HG03575 (cell line): ENCODE measurements around the gene IL20.
"Not testable (repeated sequence)": the region's sequence is repeated elsewhere in the genome, so short reads cannot be mapped to it uniquely, and the experiment has no call there.

Experiments used
- ATAC-seq: cut with Tn5 transposase; IDR thresholded peaks from one replicate; pipeline ENCODE4 v1.9.1; 2021; ENCODE audit not compliant: unreplicated experiment, insufficient number of reproducible peaks, low FRiP score; ENCODE audit errors: extremely low read depth

The IL20 gene

DNA sequence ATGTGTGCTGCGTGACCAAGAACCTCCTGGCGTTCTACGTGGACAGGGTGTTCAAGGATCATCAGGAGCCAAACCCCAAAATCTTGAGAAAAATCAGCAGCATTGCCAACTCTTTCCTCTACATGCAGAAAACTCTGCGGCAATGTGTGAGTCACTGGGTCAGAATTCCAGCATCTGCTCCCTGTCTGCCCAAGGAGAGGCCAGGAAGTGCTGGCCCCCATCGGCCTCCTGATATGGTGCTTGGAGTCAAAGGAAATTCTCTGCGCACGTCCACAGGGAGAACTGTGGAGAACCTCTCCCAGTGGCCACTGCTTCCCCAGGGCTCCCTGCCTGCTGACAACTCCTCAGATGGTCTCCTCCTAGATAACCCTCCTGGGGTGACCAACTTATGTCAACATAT, 25.6 kb upstream of the IL20 start:
- no peak for ATAC-seq

DNA sequence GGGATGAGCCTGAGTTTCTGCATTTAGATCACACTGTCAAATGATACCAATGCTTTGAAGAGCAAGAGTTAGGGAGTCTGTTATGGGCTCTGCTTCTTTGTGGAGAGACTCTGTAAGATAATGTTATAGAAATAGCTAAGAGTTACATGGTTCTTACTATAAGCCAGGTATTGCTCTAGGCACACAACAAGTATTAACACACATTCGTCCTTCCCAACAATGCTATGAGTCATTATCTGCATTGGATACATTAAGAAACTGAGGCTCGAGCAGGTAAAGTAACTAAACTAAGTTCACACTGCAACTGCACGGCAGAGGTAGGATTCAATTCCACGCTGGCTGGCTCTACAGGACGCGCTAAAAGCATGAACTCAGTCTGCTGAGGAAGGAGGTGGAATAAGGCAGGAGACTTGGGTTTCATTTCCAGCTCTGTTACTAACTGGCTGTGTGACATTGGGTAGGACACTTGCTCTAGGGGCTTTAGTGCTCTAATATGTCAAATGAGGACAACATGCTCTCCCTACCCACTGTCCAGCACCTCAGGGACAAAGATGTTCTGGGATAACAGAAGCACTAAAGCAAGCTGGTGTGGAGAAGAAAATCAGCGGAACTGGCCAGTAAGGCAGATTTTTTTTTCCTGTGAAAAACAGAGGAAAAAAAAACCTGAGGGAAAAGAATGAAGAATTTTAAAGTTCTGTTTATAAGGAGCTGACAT, 23.7 kb upstream of the IL20 start:
- ATAC-seq, result no peak

GRCh38 chr1:206842854-206843253, 22.6 kb upstream of the IL20 start:
- ATAC-seq, result no peak

- no peak for ATAC-seq
Measured at GRCh38 chr1:206843626-206844025, 21.8 kb upstream of the IL20 start.

- no peak for ATAC-seq
Measured at GRCh38 chr1:206846487-206846886, 18.9 kb upstream of the IL20 start.

- no peak for ATAC-seq
Measured at GRCh38 chr1:206847337-206847834, 18.0 kb upstream of the IL20 start.

GRCh38 chr1:206847946-206848345, 17.5 kb upstream of the IL20 start:
- ATAC-seq, result no peak

DNA sequence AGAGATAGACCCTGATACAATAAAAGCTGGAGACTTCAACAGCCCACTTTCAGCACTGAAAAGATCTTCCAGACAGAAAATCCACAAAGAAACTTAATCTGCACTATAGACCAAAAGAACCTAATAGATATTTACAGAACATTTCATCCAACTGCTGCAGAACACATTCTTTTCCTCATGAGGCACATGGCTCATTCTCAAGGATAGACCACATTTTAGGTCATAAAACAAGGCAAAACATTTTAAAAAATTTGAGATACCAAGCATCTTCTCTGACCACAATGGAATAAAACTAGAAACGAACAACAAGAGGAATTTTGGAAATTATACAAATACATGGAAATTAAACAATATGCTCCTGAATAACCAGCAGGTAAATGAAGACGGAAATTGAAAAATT, 15.0 kb upstream of the IL20 start:
- no peak for ATAC-seq

DNA sequence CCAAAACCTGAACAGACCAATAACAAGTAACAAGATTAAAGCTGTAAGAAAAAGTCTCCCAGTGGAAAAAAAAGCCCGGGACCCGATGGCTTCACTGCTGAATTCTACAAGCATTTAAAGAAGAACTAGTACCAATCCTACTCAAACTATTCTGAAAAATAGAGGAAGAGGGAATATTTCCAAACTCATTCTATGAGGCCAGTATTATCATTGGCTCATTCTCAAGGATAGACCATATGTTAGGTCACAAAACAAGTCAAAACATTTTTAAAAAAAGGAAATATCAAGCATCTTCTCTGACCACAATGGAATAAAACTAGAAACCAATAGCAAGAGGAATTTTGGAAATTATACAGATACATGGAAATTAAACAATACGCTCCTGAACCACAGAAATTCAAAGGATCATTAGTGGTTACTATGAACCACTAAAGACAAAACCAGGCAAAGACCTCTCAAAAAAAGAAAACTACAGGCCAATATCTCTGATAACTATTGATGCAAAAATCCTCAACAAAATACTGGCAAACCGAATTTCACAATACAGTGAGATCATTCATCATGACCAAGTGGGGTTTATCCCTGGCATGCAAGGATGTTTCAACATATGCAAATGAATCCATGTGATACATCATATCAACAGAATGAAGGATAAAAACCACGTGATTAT, 13.9 kb upstream of the IL20 start:
- no peak for ATAC-seq

DNA sequence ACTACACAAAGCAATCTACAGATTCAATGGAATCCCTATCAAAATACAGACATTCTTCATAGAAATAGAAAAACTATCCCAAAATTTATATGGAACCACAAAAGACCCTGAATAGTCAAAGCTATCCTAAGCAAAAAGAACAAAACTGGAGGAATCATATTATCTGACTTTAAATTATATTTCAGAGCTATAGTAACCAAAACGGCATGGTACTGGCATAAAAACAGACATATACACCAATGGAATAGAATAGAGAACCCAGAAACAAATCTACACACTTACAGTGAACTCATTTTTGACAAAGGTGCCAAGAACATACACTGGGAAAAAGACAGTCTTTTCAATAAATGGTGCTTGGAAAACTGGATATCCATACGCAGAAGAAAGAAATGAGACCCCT, 12.8 kb upstream of the IL20 start:
- ATAC-seq, result not testable (repeated sequence)

DNA sequence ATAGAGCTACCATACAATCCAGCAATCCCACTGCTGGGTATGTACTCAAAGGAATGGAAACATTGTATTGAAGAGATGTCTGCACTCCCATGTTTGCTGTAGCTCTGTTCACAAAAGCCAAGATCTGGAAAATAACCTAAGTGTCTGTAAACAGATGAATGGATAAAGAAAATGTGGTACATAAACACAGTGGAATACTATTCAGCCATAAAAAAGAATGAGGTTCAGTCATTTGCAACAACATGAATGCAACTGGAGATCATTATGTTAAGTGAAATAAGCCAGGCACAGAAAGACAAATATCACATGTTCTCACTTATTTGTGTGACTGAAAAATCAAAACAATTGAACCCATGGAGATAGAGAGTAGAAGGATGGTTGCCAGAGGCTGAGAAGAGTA, 11.7 kb upstream of the IL20 start:
- ATAC-seq, result not testable (repeated sequence)

- no peak for ATAC-seq
Measured at GRCh38 chr1:206854401-206855129, 10.9 kb upstream of the IL20 start.

- ATAC-seq, result no peak
Measured at GRCh38 chr1:206855859-206856258, 9.6 kb upstream of the IL20 start.

DNA sequence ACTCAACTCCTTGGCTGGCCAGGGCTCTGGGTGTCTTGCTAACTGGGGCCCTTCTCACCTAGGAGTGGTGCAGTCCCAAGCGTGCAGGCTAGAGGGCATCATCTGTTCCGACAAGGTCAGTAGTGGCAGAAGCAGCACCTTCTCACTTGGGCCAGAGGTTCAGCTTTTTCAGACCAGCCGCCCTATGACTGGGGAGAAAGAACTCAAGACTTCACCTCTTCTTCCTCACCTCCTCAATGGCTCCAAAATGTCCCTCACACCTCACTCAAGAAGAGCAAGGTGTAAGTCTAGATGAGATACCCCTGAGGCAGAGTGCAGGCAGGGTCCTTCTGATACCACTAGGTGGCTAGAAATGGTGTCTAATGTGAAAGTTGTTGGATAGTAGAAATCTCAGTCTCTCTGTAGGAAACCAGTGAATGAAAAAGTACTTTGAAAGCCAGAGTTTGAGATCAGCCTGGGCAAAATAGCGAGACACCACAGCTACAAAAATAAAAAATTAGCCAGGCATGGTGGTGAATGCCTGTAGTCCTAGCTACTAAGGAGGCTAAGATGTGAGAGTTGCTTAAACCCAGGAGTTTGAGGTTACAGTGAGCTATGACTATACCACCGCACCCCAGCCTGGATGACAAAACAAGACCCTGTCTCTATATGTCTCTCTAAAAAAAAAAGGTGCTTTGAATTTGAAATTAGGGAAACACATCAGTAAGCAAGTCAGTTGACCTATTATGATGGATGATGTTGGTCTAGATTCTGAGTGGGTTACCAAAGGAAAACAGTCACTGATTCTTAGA, 8.6 kb upstream of the IL20 start:
- no peak for ATAC-seq

DNA sequence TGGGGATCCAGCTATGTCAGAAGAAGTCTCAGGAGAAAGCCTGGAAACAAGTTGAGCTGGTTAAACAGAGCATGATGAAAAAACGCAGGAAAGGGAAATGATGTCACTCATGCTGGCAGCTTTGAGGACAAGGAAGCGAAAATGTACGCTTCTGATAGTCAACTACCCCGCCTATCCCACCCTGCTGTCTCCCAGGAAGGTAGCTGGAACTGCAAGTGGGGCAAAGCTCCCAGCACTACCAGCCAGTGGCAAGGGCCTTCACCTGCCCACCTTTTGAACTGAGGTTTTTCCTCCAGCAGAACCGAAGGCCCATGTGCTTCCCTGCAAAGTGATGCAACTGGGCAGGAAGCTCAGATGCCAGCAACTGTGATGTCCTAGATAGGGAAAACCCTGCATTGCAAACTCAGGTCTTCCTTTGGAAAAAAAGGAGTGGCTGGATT, 6.3 kb upstream of the IL20 start:
- ATAC-seq, result no peak

GRCh38 chr1:206860165-206860564, 5.3 kb upstream of the IL20 start:
- no peak for ATAC-seq

- ATAC-seq, result no peak
Measured at GRCh38 chr1:206863266-206863665, 2.2 kb upstream of the IL20 start.

- ATAC-seq, result no peak
Measured at GRCh38 chr1:206866062-206866461, 639 bp downstream of the IL20 start.

DNA sequence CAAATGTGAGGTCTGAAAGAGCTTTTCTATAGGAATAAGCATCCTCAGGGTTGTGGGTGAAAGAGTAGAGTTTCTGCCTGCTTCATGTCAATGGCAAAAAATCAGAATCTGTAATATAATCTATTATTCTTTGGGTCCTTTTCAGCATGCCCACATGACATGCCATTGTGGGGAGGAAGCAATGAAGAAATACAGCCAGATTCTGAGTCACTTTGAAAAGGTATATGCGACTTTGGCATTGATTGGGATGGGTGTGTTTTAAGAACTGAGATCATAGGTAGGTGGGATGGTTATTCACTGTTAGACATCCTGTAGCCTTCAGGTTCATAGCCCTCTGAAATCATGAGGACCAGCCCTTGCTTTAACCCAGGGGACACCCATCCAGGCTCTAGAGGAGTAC, 1.8 kb downstream of the IL20 start:
- ATAC-seq, result no peak
